SK-MEL-5 (cell line): ENCODE data around the gene CHD8. TPM values are rescaled to one million over a fixed set of nuclear protein-coding genes. Genes with fewer than 3 reads are reported as not detected.
"Not testable (repeated sequence)": the region's sequence is repeated elsewhere in the genome, so short reads cannot be mapped to it uniquely, and the experiment has no call there.

Source experiments
- DNase-seq: peaks from one replicate; pipeline ENCODE4 v3.0.0-alpha.2; 2016; ENCODE audit warnings: low read depth, low spot score
- in situ Hi-C: cut with HindIII; loops from 2 replicates; pipeline ENCODE4 v1.10.0; 2016; ENCODE audit warnings: low sequenced_read_pairs, high pct_unique_total_duplicates, low pct_unique_long_range_greater_than_20kb
- total RNA-seq: library from RNA; depleted of rRNA; stranded (reverse); fragments of >200 nt; shearing (Covaris generic); gene quantifications from 2 replicates; pipeline ENCODE4 v1.2.3, GENCODE V29; 2014

Gene CHD8
- total RNA-seq, 1 experiment from 2014 or later = 27.8 TPM

GRCh38 chr14:21454843-21455544 lies 929 bp downstream of the CHD8 start:
- DNase-seq = peak; percentile 1
- in situ Hi-C loops = no loop called here

GRCh38 chr14:21449899-21450216 lies 6.1 kb downstream of the CHD8 start:
- in situ Hi-C loops = no loop called here
- DNase-seq = no peak

- in situ Hi-C loops, DNase-seq: not testable (repeated sequence)
These were observed 13.3 kb downstream of the CHD8 start for GRCh38 chr14:21442657-21443056.

- peak; percentile 12 for DNase-seq
- in situ Hi-C loops = no loop called here
These were observed 15.1 kb downstream of the CHD8 start for GRCh38 chr14:21440859-21441258.

GRCh38 chr14:21437063-21437901 lies 18.6 kb downstream of the CHD8 start:
- in situ Hi-C loops = no loop called here
- DNase-seq = peak; percentile 98

DNA sequence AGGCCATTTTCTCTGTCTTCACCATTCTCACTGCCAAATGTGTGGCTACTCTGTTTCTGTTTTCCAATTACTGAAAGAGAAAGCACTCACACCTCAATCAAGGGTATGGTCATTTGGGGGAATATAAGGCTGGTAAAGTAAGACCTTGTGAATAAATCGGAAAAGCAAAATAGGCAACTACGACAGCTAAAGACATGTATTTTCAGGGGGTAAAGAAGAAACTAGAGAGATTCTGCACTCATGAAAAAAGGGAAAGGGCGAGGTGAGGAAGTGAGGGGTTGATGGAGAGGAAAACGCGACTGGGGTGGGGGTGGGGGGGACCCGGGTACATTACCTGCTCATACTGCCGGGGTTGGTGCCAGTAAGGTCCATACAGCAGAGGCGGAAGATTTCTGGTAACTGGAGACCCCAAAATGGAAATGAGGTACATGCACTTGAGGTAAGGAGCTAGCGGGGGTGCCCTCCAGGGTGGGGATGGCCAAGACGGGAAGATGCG lies 19.3 kb downstream of the CHD8 start:
- no peak for DNase-seq
- in situ Hi-C loops = no loop called here

DNA sequence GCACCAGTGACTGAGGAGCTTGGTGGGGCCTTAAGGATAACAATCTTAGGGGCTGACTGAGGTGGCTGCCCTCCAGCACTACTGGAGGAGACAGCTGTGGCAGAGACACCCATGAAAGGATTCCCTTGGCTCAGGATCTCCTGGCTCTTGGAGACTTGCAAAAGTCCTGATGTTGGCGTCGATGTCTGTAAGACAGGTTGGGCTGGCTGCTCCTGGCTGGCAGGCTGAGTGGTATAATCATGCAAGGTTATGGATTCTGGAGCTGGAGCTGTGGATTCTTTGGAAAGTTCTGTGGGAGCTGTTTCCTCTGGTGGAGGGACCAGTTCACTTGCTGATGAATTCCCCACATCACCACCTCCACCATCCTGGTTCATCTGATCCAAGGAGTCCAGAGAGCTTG lies 24.8 kb downstream of the CHD8 start:
- in situ Hi-C loops = no loop called here
- DNase-seq = no peak

GRCh38 chr14:21428930-21429329 lies 27.0 kb downstream of the CHD8 start:
- DNase-seq = no peak
- in situ Hi-C loops = no loop called here

- DNase-seq = no peak
- in situ Hi-C loops = no loop called here
These were observed 29.2 kb downstream of the CHD8 start for GRCh38 chr14:21426692-21427091.

GRCh38 chr14:21419528-21419927 lies 36.4 kb downstream of the CHD8 start:
- in situ Hi-C loops = no loop called here
- DNase-seq = no peak

GRCh38 chr14:21415329-21415728 lies 40.6 kb downstream of the CHD8 start:
- DNase-seq = no peak
- in situ Hi-C loops = no loop called here

- no peak for DNase-seq
- in situ Hi-C loops = no loop called here
These were observed 41.7 kb downstream of the CHD8 start for GRCh38 chr14:21414137-21414631.

DNA sequence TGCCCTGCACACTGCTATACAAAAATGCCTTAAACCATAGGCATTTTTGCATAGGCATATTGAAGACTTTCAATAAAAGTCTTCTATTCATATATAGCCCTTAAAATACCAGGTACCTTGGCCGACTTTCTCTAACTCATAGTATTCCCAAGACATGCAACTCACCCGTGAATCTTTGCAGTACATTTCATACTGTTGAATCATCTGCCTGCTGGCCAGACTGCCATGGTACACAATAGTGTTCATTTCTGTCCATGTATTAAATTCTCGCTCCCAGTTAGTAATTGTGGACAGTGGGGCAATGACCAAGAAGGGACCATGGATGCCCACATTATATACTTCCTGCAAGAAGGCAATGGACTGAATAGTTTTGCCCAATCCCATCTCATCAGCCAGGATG lies 47.8 kb downstream of the CHD8 start:
- DNase-seq = peak; percentile 35
- in situ Hi-C loops = no loop called here

- in situ Hi-C loops = no loop called here
- no peak for DNase-seq
These were observed 49.7 kb downstream of the CHD8 start for GRCh38 chr14:21406213-21406612.

GRCh38 chr14:21405097-21405496 lies 50.8 kb downstream of the CHD8 start:
- in situ Hi-C loops = no loop called here
- no peak for DNase-seq

GRCh38 chr14:21399311-21399870 lies 56.5 kb downstream of the CHD8 start:
- in situ Hi-C loops = no loop called here
- no peak for DNase-seq

- DNase-seq = no peak
- in situ Hi-C loops = no loop called here
These were observed 57.0 kb downstream of the CHD8 start for GRCh38 chr14:21398901-21399300.

GRCh38 chr14:21395450-21395849 lies 60.5 kb downstream of the CHD8 start:
- in situ Hi-C loops = no loop called here
- DNase-seq = no peak
